ENCODE data around the gene RAB24. TPM values are rescaled to one million over a fixed set of nuclear protein-coding genes. Genes with fewer than 3 reads are reported as not detected.

RAB24 gene
- total RNA-seq, 4 donors from 2014 or later, result 11.4 to 22.8 (median 14.5) TPM

DNA sequence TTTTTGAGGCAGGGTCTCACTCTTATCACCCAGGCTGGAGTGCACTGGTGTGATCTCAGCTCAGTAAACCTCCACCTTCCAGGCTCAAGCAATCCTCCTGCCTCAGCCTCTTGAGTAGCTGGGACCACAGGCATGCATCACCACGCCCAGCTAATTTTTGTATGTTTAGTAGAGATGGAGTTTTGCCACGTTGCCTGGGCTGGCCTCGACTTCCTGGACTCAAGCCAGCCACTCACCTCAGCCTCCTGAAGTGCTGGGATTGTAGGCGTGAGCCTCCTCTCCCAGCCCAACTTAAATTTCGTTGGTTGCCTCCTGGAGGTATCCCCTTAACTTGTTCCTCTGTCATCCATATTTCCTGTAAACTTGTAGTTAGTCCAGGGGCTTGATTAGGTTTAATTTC, 47.2 kb downstream of the RAB24 start:
- H3K9me3 ChIP-seq, result no peaks in the 10 kb centered on the region
- ATAC-seq (no peak), DNase-seq (no peak)
- in situ Hi-C loops (cut with MboI; ENCODE audit: low sequenced_read_pairs in 4 of 4) (loop anchor here in 1 of 4 donors (25.0 kb wide), 1 partner anchor 144 kb away; no protein-coding TSS in a partner anchor), intact Hi-C loops (cut with DNase I; ENCODE audit: low total_unique reads) (no loop called here)
- H3K27ac ChIP-seq, result no peak overlapping the region
- H3K36me3 ChIP-seq, result peaks cover 0 to 45% of the 10 kb centered on the region in 2 donors
- TF ChIP-seq, protein P1, sequence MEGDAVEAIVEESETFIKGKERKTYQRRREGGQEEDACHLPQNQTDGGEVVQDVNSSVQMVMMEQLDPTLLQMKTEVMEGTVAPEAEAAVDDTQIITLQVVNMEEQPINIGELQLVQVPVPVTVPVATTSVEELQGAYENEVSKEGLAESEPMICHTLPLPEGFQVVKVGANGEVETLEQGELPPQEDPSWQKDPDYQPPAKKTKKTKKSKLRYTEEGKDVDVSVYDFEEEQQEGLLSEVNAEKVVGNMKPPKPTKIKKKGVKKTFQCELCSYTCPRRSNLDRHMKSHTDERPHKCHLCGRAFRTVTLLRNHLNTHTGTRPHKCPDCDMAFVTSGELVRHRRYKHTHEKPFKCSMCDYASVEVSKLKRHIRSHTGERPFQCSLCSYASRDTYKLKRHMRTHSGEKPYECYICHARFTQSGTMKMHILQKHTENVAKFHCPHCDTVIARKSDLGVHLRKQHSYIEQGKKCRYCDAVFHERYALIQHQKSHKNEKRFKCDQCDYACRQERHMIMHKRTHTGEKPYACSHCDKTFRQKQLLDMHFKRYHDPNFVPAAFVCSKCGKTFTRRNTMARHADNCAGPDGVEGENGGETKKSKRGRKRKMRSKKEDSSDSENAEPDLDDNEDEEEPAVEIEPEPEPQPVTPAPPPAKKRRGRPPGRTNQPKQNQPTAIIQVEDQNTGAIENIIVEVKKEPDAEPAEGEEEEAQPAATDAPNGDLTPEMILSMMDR (IDR thresholded peaks at IDR 0.05 in 4 of 5, conservative IDR thresholded peaks at IDR 0.05 in 1 of 5), result no peak
- no peak for TF ChIP-seq POLR2A (IDR thresholded peaks at IDR 0.05)
- H3K4me1 ChIP-seq, result peaks cover 5 to 12% of the 10 kb centered on the region in 2 donors
- H3K4me3 ChIP-seq, result no peak overlapping the region
- no peaks in the 10 kb centered on the region for H3K27me3 ChIP-seq

DNA sequence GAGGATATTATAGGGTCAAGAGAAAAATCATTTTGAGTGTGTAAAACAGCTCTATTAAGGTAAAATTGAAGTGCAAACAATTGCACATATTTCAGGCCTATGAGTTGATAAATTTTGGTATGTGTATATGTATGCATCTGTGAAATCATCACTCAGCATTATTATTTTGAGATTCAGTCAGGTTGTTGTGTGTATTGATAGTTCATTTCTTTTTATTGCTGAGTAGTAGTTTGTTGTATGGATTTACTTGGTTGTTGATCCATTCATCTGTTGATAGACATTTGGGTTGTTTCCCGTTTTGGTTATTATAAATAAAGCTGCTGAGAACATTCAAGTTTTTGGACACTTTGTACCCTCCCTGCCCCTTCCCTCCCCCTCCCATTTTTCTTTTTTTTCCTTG, 50.3 kb downstream of the RAB24 start:
- DNase-seq, result no peak
- in situ Hi-C loops (cut with MboI; ENCODE audit: low sequenced_read_pairs in 4 of 4), result loop anchor here in 1 of 4 donors (25.0 kb wide), 1 partner anchor 141 kb away; no protein-coding TSS in a partner anchor
- intact Hi-C loops (cut with DNase I; ENCODE audit: low total_unique reads), result loop anchor here (5.0 kb wide), 1 partner anchor 141 kb away; no protein-coding TSS in a partner anchor
- ATAC-seq, result no peak
- no peaks in the 10 kb centered on the region for H3K27me3 ChIP-seq
- no peak overlapping the region for H3K27ac ChIP-seq
- H3K9me3 ChIP-seq, result no peaks in the 10 kb centered on the region
- H3K36me3 ChIP-seq, result peaks cover 0 to 30% of the 10 kb centered on the region in 2 donors
- H3K4me3 ChIP-seq, result no peak overlapping the region
- H3K4me1 ChIP-seq, result no peaks in the 10 kb centered on the region
- TF ChIP-seq, protein P1 (IDR thresholded peaks at IDR 0.05 in 4 of 5, conservative IDR thresholded peaks at IDR 0.05 in 1 of 5), result no peak
- TF ChIP-seq POLR2A (IDR thresholded peaks at IDR 0.05), result no peak

Other genes starting within 250 kb of the RAB24 start
- 1 to 10 TPM in 3 of 4 donors, under 1 TPM in 1; 0.56 to 5.0 (median 2.5) TPM for gene FGFR4, start 216.8 kb downstream of the RAB24 start, total RNA-seq
- 10 to 100 TPM; 25.4 to 32.7 (median 29.0) TPM for gene NSD1, start 169.9 kb downstream of the RAB24 start, total RNA-seq
- gene PRELID1, start 80 bp upstream of the RAB24 start, total RNA-seq, result 10 to 100 TPM; 13.4 to 45.8 (median 28.2) TPM
- gene MXD3, start 8.2 kb upstream of the RAB24 start, total RNA-seq, result 1 to 10 TPM in 3 of 4 donors, under 1 TPM in 1; 0.90 to 7.8 (median 3.5) TPM
- 100 to 1,000 TPM in 1 of 4 donors, 10 to 100 TPM in 3; 70.2 to 109 (median 86.6) TPM for gene LMAN2, start 47.9 kb upstream of the RAB24 start, total RNA-seq
- gene RGS14, start 54.2 kb upstream of the RAB24 start, total RNA-seq, result 10 to 100 TPM in 1 of 4 donors, 1 to 10 TPM in 3; 1.6 to 25.9 (median 5.0) TPM
- not detected for gene SLC34A1, start 80.7 kb upstream of the RAB24 start, total RNA-seq
- gene PFN3, start 96.9 kb upstream of the RAB24 start, total RNA-seq, result not detected
- 1 to 10 TPM in 1 of 4 donors, under 1 TPM in 2, not detected in 1; 0.36 to 1.2 (median 0.95) TPM for gene F12, start 105.8 kb upstream of the RAB24 start, total RNA-seq
- gene GRK6, start 123.0 kb upstream of the RAB24 start, total RNA-seq, result 10 to 100 TPM; 12.7 to 40.5 (median 32.2) TPM
- 1 to 10 TPM in 2 of 4 donors, under 1 TPM in 1, not detected in 1; 0.63 to 2.0 (median 1.4) TPM for gene PRR7, start 143.1 kb upstream of the RAB24 start, total RNA-seq
- 10 to 100 TPM; 16.3 to 27.5 (median 23.2) TPM for gene DBN1, start 169.9 kb upstream of the RAB24 start, total RNA-seq
- gene PDLIM7, start 193.9 kb upstream of the RAB24 start, total RNA-seq, result 100 to 1,000 TPM; 132 to 244 (median 220) TPM
- 1 to 10 TPM; 2.1 to 5.1 (median 2.9) TPM for gene DOK3, start 206.1 kb upstream of the RAB24 start, total RNA-seq
- 100 to 1,000 TPM in 1 of 4 donors, 10 to 100 TPM in 3; 47.1 to 105 (median 62.3) TPM for gene DDX41, start 213.2 kb upstream of the RAB24 start, total RNA-seq

All from gastrocnemius medialis (tissue), 4 donors.